IPS-18c (cell line): Measurements from ENCODE around the gene KIAA2012.
A peak's percentile ranks its signal among the peaks of the same experiment; 100 is the strongest.

Source experiments
- H3K4me3 ChIP-seq: 2 replicates; pipeline ENCODE4 v1.7.0; 2013; ENCODE audit warnings: low read depth, mild to moderate bottlenecking, low read length, moderate library complexity; ENCODE audit not compliant: insufficient read depth
- H3K9me3 ChIP-seq: one replicate; pipeline ENCODE4 v1.6.1; 2013; ENCODE audit warnings: mild to moderate bottlenecking, low read length, moderate library complexity; ENCODE audit not compliant: control insufficient read depth, insufficient read depth

The KIAA2012 gene

DNA sequence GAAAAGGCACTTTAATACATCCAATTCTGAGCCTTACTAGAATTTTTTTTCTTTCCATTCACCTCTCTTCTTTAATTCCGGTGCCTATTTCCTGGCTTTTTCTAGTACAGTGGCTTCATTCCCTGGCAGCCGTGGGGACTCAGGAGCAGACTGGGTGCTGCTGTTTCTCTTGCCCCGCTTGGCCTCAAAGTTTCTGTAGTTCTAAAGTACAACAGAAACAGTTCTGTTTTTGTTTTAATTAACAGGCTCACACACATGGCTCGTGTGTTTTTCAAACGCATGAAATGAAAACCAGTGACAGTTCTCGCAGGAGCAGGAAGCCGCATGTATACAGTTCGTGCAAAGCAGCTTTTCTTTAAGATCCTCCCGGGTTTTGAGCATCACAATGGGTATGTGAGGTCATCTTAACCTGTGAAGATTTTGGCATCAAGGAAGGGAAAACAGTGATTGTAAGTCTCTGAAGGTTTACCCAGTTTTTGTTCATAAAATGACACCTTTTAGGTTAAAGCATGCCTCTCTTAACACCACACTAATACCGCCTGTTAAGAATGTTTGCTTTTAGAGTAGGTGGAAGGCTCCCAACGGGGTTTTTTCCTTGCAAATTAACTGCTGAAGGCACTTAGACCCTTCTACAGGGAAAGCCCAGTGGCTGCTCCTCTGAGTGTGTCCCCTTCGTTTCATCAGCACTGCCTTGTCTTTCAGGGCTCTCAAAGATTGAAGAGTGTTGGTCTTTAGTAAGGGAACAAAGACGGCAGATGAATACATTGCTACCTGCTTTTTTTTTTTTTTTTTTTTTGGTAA lies 33.6 kb upstream of the KIAA2012 start:
- Histone ChIP-seq H3K4me3 (peak overlapping the region; percentile 31; the same call in 1 of the 2 replicates), H3K9me3 (no peaks in the 10 kb centered on the region)

DNA sequence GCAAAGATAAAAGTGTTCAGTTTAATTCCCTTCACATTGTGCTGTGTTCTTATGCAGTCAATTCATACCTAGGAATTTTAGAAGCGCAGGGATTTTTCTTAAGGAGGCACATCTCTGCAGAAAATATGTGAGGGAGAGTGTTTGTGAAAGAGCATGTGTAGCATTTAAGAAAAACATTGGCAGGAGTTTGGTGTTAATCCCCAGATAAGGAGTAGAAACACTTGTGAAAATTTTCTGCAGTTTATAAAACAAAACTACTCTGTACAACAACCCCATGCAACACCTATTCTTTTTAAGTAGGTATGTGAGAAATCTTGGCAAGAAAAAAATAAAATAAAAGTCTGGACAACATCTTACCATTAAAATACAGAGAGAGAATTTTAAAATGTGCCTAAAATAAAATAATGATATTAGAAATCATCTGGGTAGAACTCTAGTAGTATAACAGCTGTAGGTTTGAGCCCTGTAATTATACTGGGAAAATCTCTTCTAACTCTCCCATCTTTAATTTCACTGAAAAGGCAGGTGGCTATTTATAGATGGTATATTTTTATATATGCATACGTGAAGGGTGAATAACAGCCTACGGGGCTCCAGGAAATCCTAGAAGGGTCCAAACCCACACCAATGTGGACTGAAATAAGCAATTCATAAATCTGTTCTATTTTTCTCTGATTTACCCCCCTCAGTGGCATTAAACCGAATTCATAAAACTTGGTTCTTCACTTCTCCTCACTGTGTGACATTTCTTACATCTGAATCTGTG lies 32.8 kb upstream of the KIAA2012 start:
- Histone ChIP-seq H3K9me3 (no peaks in the 10 kb centered on the region), H3K4me3 (no peak overlapping the region)

DNA sequence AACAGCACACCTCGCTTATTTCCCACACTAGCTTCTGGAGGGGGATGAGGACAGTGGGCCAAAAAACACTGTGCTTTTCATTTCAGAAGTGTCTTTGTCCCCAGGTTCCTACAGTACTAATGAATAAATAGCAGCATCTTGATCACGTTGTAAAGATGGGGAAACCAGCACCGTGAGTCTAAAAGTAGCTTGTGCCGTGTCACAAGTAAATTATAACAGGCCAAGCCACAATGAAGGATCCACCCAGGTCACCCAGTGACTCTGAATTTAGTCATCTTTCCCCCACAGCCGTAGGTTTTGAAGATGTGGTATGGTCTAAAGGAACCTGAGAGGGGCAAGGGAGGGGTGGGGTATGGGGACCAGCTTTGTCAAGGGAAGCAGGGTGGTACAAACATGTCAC lies 30.6 kb upstream of the KIAA2012 start:
- no peaks in the 10 kb centered on the region for H3K9me3 ChIP-seq
- no peak overlapping the region for H3K4me3 ChIP-seq

GRCh38 chr2:202043475-202043874 lies 29.6 kb upstream of the KIAA2012 start:
- H3K4me3 ChIP-seq: no peak overlapping the region
- no peaks in the 10 kb centered on the region for H3K9me3 ChIP-seq

DNA sequence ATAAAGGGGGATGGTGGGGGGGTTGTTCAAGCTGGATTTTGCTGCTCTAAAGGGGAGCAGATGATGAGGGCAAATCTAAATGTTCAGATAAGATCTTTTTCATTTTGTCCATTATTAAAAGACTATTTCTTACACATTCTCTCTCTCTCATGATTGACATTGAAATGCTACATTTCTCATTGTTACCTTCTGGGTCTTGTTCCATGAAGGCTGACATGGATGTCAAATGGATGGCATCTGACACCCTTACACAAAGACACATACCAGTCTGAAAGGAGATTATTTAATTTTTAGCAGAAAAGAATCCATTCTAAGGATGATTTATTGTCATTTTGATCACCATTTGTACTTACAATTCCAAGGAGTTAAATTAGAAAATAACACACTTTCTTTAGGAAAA lies 28.3 kb upstream of the KIAA2012 start:
- H3K4me3 ChIP-seq: no peak overlapping the region
- no peaks in the 10 kb centered on the region for H3K9me3 ChIP-seq

DNA sequence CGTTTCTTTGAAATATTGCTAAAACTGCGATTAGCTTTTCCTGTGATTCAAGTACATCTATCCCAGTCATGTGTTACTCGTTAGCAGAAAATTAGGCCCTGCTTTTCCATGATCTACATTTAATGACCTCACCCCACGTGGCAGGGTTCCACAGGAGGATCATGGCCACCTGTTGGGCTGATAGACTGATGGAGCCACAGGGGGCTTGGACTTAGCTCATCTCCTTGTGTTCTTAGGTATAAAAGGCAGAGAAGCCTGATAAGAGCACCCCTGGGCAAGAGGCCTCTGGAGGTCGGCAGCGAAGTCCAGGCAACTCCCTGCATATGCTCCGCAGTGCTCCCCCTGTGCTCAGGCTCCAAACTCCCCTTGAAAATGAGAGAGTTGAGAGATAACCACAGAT lies 26.5 kb upstream of the KIAA2012 start:
- H3K4me3 ChIP-seq: no peak overlapping the region

GRCh38 chr2:202049092-202049728 lies 23.8 kb upstream of the KIAA2012 start:
- H3K9me3 ChIP-seq: no peaks in the 10 kb centered on the region
- no peak overlapping the region for H3K4me3 ChIP-seq

More for the DNA sequence above, 26.5 kb upstream of the KIAA2012 start:
- H3K9me3 ChIP-seq: no peaks in the 10 kb centered on the region

- Histone ChIP-seq H3K9me3 (no peaks in the 10 kb centered on the region), H3K4me3 (no peak overlapping the region)
Measured at GRCh38 chr2:202049840-202050239, 23.2 kb upstream of the KIAA2012 start.

DNA sequence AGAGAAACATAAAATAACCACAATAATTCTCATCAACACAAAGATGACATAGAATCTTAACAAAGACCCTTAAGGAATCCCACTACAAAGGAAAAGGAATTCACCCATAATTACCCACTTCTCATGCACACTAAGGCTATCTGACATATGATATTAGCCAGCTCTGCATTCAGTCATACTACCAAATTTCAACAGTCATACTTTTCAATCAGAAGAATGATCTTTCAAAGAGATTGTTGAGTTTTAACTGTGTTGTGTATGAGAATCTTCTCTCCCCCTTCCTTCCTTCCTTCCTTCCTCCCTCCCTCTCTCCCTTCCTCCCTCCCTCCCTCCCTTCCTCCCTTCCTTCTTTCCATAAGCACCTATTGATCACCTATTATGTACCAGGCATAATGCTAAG lies 22.4 kb upstream of the KIAA2012 start:
- no peaks in the 10 kb centered on the region for H3K9me3 ChIP-seq

GRCh38 chr2:202051499-202052161 lies 21.4 kb upstream of the KIAA2012 start:
- Histone ChIP-seq H3K9me3 (no peaks in the 10 kb centered on the region), H3K4me3 (no peak overlapping the region)

More for the DNA sequence above, 22.4 kb upstream of the KIAA2012 start:
- H3K4me3 ChIP-seq: no peak overlapping the region

GRCh38 chr2:202052235-202052634 lies 20.8 kb upstream of the KIAA2012 start:
- no peaks in the 10 kb centered on the region for H3K9me3 ChIP-seq
- no peak overlapping the region for H3K4me3 ChIP-seq

- Histone ChIP-seq H3K9me3 (no peaks in the 10 kb centered on the region), H3K4me3 (no peak overlapping the region)
Measured at GRCh38 chr2:202054679-202055078, 18.4 kb upstream of the KIAA2012 start.

DNA sequence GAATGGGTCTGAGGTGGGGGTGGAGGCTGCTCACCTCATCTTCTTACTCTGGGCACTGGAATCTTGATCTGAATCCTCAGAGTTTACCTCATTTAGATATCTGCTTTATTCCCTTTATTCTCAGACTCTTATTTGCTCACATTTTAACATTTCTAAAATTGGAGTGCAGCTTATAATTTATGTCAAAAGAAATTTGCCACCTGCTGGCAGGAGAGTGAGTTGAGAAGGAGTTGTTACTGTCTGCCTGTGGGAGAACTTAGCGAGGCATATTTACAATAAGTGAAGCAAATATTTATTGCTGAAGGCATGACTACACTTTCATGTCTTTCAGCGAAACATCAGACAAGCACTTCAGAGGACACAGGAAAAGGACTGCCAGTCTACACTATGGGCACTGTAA lies 16.4 kb upstream of the KIAA2012 start:
- Histone ChIP-seq H3K4me3 (no peak overlapping the region), H3K9me3 (no peaks in the 10 kb centered on the region)

DNA sequence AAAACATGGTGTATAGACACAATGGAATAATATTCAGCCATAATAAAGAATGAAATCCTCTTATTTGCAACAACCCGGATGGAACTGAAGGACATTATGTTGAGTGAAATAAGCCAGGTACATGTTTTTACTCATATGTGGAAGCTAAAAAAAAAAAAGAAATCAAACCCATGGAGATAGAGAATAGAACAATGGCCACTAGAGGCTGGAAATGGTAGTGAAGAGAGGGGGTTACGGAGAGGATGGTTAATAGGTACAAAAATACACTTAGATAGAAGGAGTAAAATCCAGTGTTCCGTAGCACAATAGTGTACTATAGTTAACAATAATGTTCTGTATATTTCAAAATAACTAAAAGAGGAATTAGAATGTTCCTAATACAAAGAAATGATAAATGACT lies 12.8 kb upstream of the KIAA2012 start:
- H3K9me3 ChIP-seq: no peaks in the 10 kb centered on the region
- H3K4me3 ChIP-seq: no peak overlapping the region

DNA sequence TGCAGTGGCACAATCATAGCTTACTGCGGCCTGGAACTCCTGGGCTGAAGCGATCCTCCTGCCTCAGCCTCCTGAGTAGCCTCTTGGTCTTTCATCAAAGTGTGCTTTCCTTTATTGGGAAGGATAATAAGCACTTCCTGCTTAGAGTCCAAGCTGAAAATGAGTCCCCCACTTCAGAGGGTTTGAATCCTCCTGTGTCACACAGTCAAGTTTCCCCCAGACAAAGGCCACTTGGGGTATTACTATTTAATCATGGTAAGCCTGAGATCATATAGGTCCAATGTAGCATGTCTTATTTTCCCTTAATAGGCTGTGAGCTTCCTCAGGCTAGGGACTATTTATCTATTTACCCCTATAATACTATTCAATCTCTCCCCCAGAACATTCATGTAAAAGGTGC lies 11.4 kb upstream of the KIAA2012 start:
- Histone ChIP-seq H3K4me3 (no peak overlapping the region), H3K9me3 (no peaks in the 10 kb centered on the region)

GRCh38 chr2:202064171-202064880 lies 8.7 kb upstream of the KIAA2012 start:
- no peak overlapping the region for H3K4me3 ChIP-seq
- no peaks in the 10 kb centered on the region for H3K9me3 ChIP-seq

DNA sequence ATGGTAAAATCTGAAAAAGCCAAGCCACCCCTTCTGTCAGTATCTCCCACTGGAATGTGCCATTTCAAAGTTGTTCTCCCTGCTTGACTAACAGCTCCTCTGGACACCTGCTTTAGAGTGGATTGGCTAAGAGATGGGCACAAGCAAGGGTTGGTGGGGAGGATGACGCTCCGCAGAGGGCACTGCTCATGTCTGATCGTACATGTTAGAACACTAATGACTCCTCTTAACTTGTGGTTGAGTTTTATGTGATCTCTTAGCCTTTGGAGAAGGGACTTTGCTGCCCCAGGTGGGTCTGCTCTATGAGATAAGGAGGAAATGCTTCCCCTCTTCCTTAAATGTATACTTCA lies 8.2 kb upstream of the KIAA2012 start:
- Histone ChIP-seq H3K9me3 (no peaks in the 10 kb centered on the region), H3K4me3 (no peak overlapping the region)
